Measurements from ENCODE around the gene SIK3. TPM values are rescaled to one million over a fixed set of nuclear protein-coding genes. Genes with fewer than 3 reads are reported as not detected.

The SIK3 gene
- total RNA-seq, 1 donor from 2014 or later: 27.3 TPM

- DNase-seq (ENCODE audit: low spot score in 2 of 2): no peak
- no peak for FAIRE-seq
Measured at GRCh38 chr11:116981266-116981885, 116.9 kb downstream of the SIK3 start.

DNA sequence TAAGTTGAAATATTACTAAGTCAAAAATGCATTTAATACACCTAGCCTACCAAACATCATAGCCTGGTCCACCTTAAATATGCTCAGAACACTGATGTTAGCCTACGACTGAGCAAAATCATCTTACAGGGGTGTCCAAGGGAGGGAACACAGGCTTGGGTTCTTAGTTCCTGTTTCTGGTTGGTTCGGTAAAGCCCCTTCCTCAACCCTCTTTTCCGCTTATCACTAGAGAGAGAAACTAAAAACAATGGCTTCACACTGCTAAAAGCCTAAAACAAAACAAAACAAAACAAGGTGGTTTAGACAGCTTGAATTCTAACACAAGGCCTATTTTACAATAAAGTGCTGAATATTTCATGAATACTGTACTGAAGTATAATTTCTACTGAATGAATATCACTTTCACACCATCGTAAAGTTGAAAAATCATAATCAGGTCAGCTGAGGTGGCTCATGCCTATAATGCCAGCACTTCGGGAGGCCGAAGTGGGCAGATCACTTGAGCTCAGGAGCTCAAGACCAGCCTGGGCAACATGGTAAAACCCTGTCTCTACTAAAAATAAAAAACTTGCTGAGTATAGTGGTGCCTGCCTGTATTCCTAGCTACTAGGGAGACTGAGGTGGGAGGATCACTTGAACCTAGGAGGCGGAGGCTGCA, 118.0 kb downstream of the SIK3 start:
- DNase-seq (ENCODE audit: low spot score in 2 of 2) (no peak), FAIRE-seq (no peak)

DNA sequence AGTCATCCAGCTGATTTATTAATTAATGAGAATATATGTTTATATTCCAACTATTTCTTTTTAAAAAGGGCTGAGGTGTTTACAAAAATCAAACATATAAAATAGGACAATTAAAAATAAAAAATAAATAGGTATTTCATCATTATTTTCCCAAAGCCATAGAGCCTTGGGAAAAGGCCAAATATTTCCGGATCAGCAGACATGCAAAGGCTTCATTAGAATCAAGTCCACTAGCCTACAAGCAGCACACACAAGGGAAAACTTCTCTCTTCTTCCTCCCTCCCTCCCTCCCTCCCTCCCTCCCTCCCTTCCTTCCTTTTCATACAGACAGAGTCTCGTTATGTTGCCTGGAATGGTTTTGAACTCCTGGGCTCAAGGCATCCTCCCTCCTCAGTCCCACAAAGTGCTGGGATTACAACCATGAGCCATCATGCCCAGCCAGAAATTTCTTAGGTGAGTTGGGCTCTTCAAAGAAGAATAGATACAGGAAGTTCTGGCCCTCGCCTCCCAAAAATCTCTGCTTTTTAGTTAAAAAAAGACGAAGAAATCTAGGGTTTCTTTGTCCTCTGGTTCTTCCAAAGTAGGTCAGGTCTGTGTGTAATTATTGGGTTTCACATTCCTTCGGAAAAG, 121.2 kb downstream of the SIK3 start:
- DNase-seq (ENCODE audit: low spot score in 2 of 2): no peak
- FAIRE-seq: no peak

DNA sequence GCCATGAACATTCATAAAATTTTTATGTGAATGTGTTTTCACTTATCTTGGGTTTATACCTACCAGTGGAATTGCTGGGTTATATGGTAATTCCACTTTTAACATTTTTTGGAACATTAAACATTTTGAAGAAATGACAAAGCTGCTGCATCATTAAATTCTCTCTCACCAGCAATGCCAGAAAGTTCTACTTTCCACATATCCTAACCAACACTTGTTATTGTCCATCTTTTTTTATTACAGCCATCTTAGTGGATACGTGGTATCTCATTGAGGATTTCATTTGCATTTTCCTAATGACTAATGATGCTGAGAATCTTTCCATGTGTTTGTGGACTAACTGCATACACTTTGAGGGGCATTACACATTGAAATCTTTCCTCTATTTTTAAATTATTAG, 122.6 kb downstream of the SIK3 start:
- FAIRE-seq (no peak), DNase-seq (ENCODE audit: low spot score in 2 of 2) (no peak)

- no peak for FAIRE-seq
- DNase-seq (ENCODE audit: low spot score in 2 of 2): no peak
Measured at GRCh38 chr11:116973270-116973669, 125.0 kb downstream of the SIK3 start.

DNA sequence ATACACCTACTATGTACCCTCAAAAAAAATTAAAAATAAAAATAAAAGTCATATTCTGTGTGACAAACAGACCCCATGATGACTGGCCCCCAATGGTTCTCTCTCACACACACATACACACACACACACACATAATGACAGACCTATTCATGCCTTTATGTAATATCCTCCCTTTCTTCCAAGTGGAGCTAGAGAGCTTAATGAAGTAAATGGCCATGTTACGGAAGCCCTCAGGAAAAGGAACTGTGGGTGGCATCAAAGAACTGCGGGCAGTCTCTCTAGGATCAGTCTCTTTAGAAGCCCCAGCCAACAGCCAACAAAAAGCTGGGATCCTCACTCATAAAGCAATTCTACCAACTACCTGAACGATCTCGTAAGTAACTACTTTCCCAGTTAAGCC, 125.5 kb downstream of the SIK3 start:
- FAIRE-seq (no peak), DNase-seq (ENCODE audit: low spot score in 2 of 2) (no peak)

DNA sequence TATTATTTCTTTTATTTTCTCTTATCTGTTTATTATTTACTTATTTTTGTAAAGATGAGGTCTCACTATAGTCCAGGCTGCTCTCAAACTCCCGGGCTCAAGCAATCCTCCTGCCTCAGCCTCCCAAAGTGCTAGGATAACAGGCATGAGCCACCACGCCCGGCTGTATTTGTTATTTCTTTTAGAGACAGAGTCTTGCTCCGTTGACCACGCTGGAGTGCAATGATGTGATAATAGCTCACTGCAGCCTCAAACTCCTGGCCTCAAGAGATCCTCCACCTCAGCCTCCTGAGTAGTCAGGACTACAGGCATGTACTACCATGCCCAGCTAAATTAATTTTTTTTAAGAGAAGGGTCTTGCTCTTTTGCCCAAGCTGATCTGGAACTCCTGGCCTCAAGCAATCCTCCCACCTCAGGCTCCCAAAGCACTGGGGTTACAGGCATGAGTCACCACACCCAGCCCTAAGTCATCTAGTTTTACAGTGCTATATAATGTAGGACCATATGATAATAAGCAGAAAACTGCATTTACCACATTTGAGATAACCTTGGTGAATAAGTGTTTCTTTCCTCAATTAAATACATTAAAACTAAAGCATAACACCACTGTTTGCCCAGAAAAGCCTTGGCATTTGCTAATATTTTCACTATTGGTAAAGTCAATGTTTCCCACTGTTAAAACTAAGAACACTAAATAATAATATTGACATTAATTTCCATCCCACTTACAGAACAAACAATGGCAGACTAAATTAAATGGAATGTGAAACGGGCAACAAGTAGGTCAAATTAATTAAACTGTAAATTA, 127.5 kb downstream of the SIK3 start:
- no peak for FAIRE-seq
- no peak for DNase-seq (ENCODE audit: low spot score in 2 of 2)

GRCh38 chr11:116969694-116970093, 128.5 kb downstream of the SIK3 start:
- FAIRE-seq: no peak

DNA sequence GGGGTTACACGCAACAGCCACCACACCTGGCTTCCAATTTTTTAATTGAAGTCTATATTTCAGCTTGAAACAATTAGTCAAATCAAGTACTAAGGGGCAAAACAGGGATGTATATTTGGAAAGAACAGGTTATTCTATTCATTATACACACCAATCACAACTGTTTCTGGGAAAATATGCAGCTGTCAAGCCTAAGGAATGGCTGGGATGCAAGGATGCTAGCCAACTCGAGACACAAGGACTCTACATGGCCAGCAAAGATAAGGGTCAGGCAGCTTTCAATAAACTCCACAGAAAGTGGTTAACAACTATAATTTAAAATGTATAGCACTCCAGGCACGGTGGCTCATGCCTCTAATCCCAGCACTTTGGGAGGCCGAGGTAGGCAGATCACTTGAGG, 134.0 kb downstream of the SIK3 start:
- no peak for FAIRE-seq
- DNase-seq (ENCODE audit: low spot score in 2 of 2): no peak

More at GRCh38 chr11:116969694-116970093, 128.5 kb downstream of the SIK3 start:
- DNase-seq (ENCODE audit: low spot score in 2 of 2): no peak

DNA sequence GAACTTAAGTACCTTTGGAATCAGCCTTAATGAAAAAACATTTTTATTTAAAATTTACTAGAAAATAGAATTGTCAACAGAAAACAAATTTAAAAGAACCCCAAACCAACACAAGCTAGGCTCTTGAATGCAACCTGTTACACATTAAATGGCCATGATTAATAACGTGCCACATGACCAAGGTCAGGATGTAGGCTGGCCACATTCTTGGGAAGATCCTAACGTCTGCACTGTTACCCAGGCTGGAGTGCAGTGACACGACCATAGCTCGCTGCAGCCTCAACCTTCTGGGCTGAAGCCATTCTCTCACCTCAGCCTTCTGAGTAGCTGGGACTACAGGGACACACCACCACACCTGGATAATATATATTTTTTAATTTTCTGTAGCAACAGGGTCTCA, 134.4 kb downstream of the SIK3 start:
- no peak for DNase-seq (ENCODE audit: low spot score in 2 of 2)
- no peak for FAIRE-seq

DNA sequence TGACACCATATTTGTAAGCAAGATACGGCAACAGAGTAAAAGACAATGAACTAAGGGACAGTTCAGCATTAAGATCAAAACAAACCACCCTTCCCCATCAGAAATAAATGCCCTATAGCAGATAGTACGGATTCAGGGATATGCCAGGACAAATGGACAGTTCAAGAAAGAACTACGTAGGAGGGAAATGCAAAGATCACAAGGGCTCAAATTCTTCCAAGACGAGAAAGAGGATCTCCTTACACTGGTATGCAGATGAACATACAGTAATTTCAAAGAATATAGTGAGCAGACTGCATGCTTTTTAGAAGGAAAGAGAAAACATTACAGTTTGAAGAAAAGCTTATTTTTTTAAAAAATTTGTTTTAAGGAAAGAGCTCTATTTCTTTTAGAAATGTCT, 136.1 kb downstream of the SIK3 start:
- DNase-seq (ENCODE audit: low spot score in 2 of 2): no peak
- FAIRE-seq: no peak

DNA sequence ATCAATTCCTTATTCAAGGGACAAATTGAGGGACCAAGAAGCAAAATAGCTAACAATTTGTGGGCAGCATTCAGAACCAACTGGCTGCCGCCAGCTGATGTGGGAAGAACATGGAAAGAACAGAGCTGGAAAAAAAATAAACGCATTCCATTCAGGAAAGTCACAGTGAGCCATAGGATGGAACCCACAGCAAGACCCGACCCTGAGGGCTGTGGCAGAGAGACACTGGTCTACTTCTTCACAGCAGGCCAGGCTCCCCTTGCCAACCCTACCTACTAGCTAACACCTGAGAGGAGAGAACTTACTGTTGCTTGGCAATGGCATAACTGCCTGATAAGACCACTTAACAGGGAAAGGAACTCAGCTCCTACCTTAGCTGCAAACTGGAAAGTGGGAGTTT, 137.3 kb downstream of the SIK3 start:
- DNase-seq (ENCODE audit: low spot score in 2 of 2) (peak in 1 of 2 donors; percentile 11), FAIRE-seq (no peak)

DNA sequence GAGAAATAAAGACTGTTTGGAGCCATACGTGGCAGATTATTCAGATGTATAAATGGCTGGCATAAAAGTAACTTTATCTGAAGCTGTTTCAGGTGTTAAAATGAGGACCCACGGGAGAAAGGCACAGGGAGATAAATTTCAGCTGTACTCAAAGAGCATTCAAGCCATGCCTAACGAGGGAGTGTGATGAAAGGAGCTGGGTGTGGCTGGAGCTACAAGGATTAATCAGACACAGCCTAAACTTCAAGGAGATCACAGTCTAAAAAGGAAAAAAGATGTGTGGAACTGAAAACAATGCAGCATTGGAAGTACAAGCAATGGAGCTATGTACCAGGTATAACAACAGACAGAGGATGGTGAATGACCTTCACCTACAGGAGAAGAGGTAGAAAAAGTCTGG, 140.0 kb downstream of the SIK3 start:
- no peak for DNase-seq (ENCODE audit: low spot score in 2 of 2)
- FAIRE-seq: no peak

DNA sequence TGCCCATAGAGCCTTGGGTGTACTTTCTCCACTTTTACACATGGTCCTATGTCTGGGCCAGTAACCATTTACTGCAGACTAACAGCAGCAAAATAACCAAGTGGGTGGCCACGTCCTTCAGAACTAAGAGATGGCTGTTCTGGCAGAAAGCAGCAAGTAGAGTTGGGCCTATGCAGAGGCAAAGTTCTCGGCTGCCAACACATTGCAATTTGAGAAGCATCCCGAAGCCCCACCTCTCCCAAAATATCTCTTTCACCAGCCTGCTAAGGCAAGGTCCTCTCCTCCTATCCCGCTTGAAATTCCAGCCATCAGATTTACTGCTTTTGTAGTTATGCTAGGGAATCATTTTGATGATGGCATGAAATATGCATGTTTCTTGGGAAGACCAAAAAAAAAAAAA, 142.3 kb downstream of the SIK3 start:
- FAIRE-seq (no peak), DNase-seq (ENCODE audit: low spot score in 2 of 2) (no peak)

DNA sequence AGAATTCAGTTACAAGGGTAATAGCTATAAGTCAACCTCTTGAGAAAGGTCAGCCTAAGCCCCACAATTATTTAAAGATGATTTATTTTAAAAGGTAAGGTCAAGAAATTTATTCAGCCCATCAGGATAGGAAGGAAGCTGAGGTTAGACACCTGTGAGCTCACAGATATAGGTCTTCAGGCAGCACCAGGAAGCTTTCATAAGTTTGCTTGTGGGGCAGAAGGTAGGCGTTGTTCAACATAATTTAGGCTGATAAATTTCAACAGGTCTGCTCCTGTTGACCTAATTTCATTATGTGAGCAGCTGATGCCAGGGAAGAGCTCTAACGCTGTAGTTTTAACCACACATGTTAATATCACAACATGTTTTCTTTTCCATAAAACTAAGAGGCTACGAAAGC, 142.7 kb downstream of the SIK3 start:
- no peak for FAIRE-seq
- DNase-seq (ENCODE audit: low spot score in 2 of 2): no peak

DNA sequence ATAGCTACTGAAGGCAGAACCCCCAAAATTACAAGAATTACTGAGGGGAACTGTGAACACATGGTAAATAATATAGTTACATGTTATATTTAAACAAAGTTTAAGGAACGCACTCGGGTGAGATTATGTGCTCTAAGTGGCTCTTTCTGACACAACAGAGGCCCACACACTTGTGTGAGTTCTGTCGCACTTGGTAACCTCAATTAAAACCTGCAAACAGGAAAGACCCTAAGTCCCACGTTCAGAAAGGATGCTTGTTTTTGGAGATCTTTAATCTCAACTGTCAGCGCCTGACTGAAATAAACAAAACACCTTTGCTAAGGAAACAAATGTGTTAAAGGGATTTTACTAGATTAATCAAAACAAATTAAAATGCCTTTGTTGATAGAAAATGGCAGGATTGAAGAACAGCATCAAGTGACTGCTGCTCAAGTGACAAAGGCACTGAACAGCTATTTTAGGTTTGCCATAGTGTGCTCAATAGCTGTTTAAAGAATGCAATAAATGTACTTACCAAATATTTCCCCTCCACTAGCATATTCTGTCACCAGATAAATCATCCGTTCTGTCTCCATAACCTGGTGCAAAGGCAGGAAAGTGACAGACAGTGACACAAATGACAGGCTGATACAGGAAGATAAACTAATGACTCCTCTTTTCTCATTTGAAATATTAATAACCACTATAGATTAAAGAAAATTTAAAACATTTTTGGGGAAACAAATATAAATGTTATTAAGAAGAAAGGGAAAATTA, 144.5 kb downstream of the SIK3 start:
- DNase-seq (ENCODE audit: low spot score in 2 of 2) (no peak), FAIRE-seq (no peak)

DNA sequence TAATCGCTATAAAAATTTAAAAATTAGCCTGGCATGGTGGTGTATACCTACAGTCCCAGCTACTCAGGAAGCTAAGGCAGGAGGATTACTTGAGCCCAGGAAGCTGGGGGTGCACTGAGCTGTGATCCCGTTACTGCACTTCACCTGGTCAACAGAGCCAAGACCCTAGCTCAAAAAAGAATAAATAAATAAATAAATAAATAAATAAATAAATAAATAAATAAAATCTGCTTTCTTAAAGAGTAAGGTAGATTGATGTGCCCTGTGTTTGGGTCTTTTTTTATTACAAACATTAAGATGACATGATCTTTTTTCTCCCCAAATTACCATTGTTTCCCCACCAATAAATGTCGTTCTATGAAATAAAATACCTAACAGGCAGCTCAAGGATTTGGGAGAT, 146.5 kb downstream of the SIK3 start:
- FAIRE-seq (no peak), DNase-seq (ENCODE audit: low spot score in 2 of 2) (no peak)

DNA sequence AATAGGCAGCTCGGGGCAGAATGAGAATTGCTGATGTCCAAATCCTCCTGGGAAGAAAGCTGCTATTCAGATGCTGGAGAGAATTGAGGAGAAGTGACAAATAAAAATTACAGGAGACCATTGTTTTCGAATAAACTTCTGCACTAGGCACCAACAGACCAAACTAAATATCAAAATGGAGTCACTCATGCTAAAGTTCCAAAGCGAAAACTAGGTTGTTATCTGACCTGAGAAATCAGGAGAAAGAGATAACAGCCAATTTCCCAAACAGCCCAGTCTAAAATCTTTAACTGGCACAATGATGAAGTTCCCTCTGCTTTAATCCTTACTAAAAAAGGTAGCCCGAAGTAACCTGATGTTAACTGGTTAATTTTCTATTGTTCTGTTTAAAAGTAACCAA, 148.0 kb downstream of the SIK3 start:
- DNase-seq (ENCODE audit: low spot score in 2 of 2): no peak
- no peak for FAIRE-seq

GRCh38 chr11:116948391-116948790, 149.8 kb downstream of the SIK3 start:
- FAIRE-seq (no peak), DNase-seq (ENCODE audit: low spot score in 2 of 2) (no peak)

- DNase-seq (ENCODE audit: low spot score in 2 of 2) (no peak), FAIRE-seq (no peak)
Measured at GRCh38 chr11:116946414-116946813, 151.8 kb downstream of the SIK3 start.

GRCh38 chr11:116939499-116939898, 158.7 kb downstream of the SIK3 start:
- FAIRE-seq (no peak), DNase-seq (ENCODE audit: low spot score in 2 of 2) (no peak)
